Transverse colon (tissue), 4 donors: Measurements from ENCODE around the gene NDST4. TPM values are rescaled to one million over a fixed set of nuclear protein-coding genes. Genes with fewer than 3 reads are reported as not detected.
A peak's percentile ranks its signal among the peaks of the same experiment; 100 is the strongest.

Experiments used
- DNase-seq: peaks from one replicate; pipeline ENCODE4 v3.0.0-alpha.2; 2019
- H3K27ac ChIP-seq, 4 donors: fragments of 200-600 bp; sonication (generic); 2 replicates each; pipeline ENCODE4 v1.5.1; 2016 to 2018; ENCODE audit warnings: inconsistent platforms in 4 of 4
- H3K27me3 ChIP-seq: fragments of 200-600 bp; sonication (generic); 2 replicates; pipeline ENCODE4 v1.5.1; 2017; ENCODE audit warnings: inconsistent platforms
- H3K36me3 ChIP-seq, 4 donors: fragments of 200-600 bp; sonication (generic); 2 replicates each; pipeline ENCODE4 v1.5.1; 2017 to 2019; ENCODE audit warnings: inconsistent platforms in 4 of 4
- H3K4me1 ChIP-seq, 4 donors: fragments of 200-600 bp; sonication (generic); 2 replicates each; pipeline ENCODE4 v1.5.1; 2017 to 2020; ENCODE audit warnings: inconsistent platforms in 4 of 4
- H3K4me3 ChIP-seq, 4 donors: fragments of 200-600 bp; sonication (generic); 1 replicate in 1 of 4; 2 replicates in 3 of 4; pipeline versions ENCODE4 v1.5.1 to v1.6.1; 2017 to 2019; ENCODE audit warnings: inconsistent platforms in 4 of 4
- H3K9me3 ChIP-seq, 2 donors: fragments of 200-600 bp; sonication (generic); 2 replicates each; pipeline ENCODE4 v1.5.1; 2017 to 2019; ENCODE audit warnings: inconsistent platforms in 2 of 2
- CTCF ChIP-seq, 5 experiments: fragments of 200-600 bp in 3 of 5; fragments of 450-650 bp in 2 of 5; sonication (generic) in 3 of 5; IDR thresholded peaks; 1 replicate in 2 of 5; 2 replicates in 3 of 5; pipeline ENCODE4 v1.5.1; 2016 to 2017; ENCODE audit warnings: antibody characterized with exemption in 5 of 5, inconsistent platforms in 3 of 5, mild to moderate bottlenecking in 2 of 5, moderate library complexity in 1 of 5
- EP300 ChIP-seq: sonication (generic); formaldehyde crosslinking; IDR thresholded peaks from one replicate; pipeline ENCODE4 v1.6.1; 2017; ENCODE audit warnings: antibody characterized with exemption, low read depth
- POLR2A ChIP-seq: fragments of 450-650 bp; IDR thresholded peaks from one replicate; pipeline ENCODE4 v1.6.1; 2016; ENCODE audit warnings: antibody characterized with exemption, mild to moderate bottlenecking, moderate library complexity
- POLR2AphosphoS5 ChIP-seq, 3 donors: sonication (generic); formaldehyde crosslinking; IDR thresholded peaks; one replicate each; pipeline ENCODE4 v1.6.1; 2016; ENCODE audit warnings: antibody characterized with exemption in 3 of 3
- WGBS, 2 donors: methylation state at CpG; one replicate each; pipeline ENCODE4 v1.1.5; 2018; ENCODE audit warnings: low coverage in 1 of 2; 5-methylcytosine and 5-hydroxymethylcytosine counted together
- in situ Hi-C, 4 donors: fragments of 200-750 bp; cut with MboI; loops; one replicate each; pipeline versions ENCODE4 v1.15.0 to v1.15.1; 2017; ENCODE audit warnings: low sequenced_read_pairs in 3 of 4, low pct_ligation_motif_present in 1 of 4, low pct_unique_long_range_greater_than_20kb in 1 of 4
- intact Hi-C: fragments of 100-400 bp; cut with DNase I; formaldehyde crosslinking; loops from one replicate; pipeline ENCODE4 v1.15.1; 2023; ENCODE audit warnings: low total_unique reads
- total RNA-seq, 4 donors: library from RNA; depleted of rRNA; stranded (reverse); fragments of >200 nt; gene quantifications; one replicate each; pipeline ENCODE4 v1.1.0, GENCODE V29; 2016

Gene NDST4
- total RNA-seq, 4 donors from 2014 or later, result 0.14 TPM; not detected in 3

GRCh38 chr4:115152965-115153364 lies 39.5 kb upstream of the NDST4 start:
- TF ChIP-seq EP300 (no peak), CTCF (IDR thresholded peaks at IDR 0.05) (no peak), POLR2AphosphoS5 (IDR thresholded peaks at IDR 0.05) (no peak), POLR2A (no peak)
- in situ Hi-C loops (no loop called here), intact Hi-C loops (no loop called here)
- Histone ChIP-seq H3K27me3 (no peaks in the 10 kb centered on the region), H3K4me3 (no peak overlapping the region), H3K9me3 (no peaks in the 10 kb centered on the region), H3K27ac (no peak overlapping the region), H3K4me1 (no peaks in the 10 kb centered on the region), H3K36me3 (no peaks in the 10 kb centered on the region)
- DNase-seq, result no peak

- Histone ChIP-seq H3K9me3 (no peaks in the 10 kb centered on the region), H3K27me3 (no peaks in the 10 kb centered on the region), H3K27ac (no peak overlapping the region), H3K36me3 (no peaks in the 10 kb centered on the region), H3K4me3 (no peak overlapping the region), H3K4me1 (no peaks in the 10 kb centered on the region)
- 74 to 83% methylated on average over 3 of the region's 3 CpGs for WGBS, 2 donors
- TF ChIP-seq POLR2AphosphoS5 (IDR thresholded peaks at IDR 0.05) (no peak), CTCF (IDR thresholded peaks at IDR 0.05) (no peak), EP300 (no peak), POLR2A (no peak)
- in situ Hi-C loops (no loop called here), intact Hi-C loops (no loop called here)
- no peak for DNase-seq
These were observed 38.7 kb upstream of the NDST4 start for GRCh38 chr4:115152081-115152480.

DNA sequence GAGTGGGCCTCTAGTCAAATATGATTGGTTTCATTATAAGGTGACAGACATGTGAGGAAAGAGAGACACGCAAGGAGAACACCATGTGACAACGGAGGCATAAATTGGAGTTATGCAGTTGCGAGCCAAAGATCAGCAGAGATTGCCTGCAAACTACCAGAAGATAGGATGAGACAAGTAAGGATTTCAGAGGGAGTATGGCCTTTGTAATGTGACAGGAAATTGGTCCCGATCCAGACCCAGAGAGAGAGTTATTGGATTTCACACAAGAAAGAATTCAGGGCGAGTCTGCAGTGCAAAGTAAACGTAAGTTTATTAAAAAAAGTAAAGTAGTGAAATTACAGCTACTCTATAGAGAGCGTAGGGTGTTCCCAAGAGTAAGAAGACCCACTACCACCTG lies 35.7 kb upstream of the NDST4 start:
- intact Hi-C loops (loop anchor here (10.0 kb wide), 1 partner anchor 1254 kb away; no protein-coding TSS in a partner anchor), in situ Hi-C loops (no loop called here)
- no peak for TF ChIP-seq POLR2AphosphoS5 (IDR thresholded peaks at IDR 0.05)
- Histone ChIP-seq H3K4me3 (no peak overlapping the region), H3K27me3 (no peaks in the 10 kb centered on the region), H3K27ac (no peak overlapping the region), H3K4me1 (peaks cover 0 to 7% (median 2%) of the 10 kb centered on the region in 4 donors), H3K9me3 (no peaks in the 10 kb centered on the region), H3K36me3 (no peaks in the 10 kb centered on the region)
- DNase-seq, result no peak
- WGBS, 2 donors, result 60 to 71% methylated on average over 7 of the region's 7 CpGs

GRCh38 chr4:115145393-115146160 lies 32.2 kb upstream of the NDST4 start:
- in situ Hi-C loops (no loop called here), intact Hi-C loops (loop anchor here (10.0 kb wide), 1 partner anchor 1251 kb away; no protein-coding TSS in a partner anchor)
- Histone ChIP-seq H3K27ac (peak overlapping the region in 2 of 4 donors; percentile 25 to 31), H3K4me1 (peaks cover 0 to 7% (median 2%) of the 10 kb centered on the region in 4 donors), H3K4me3 (no peak overlapping the region), H3K9me3 (no peaks in the 10 kb centered on the region), H3K36me3 (no peaks in the 10 kb centered on the region), H3K27me3 (no peaks in the 10 kb centered on the region)
- peak; percentile 22 for DNase-seq
- TF ChIP-seq POLR2A (no peak), POLR2AphosphoS5 (IDR thresholded peaks at IDR 0.05) (no peak)
- WGBS, 2 donors, result 23 to 39% methylated on average over 1 to 3 of the region's 3 CpGs

DNA sequence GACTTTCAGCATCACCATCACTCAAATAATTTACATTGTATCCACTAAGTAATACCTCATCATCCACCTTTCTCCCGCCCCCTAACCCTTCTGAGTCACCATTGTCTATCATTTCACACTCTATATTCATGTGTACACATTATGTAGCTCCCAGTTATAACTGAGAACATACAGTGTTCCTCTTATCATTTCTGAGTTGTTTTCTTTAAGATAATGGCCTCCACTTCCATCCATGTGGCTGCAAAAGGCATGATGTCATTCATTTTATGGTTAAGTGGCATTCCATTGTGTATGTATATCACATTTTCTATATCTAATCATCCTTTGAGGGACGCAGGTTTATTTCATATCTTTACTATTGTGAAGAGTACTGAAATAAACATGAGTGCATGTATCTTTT lies 14.6 kb upstream of the NDST4 start:
- 78 to 83% methylated on average over 2 of the region's 2 CpGs for WGBS, 2 donors
- Histone ChIP-seq H3K36me3 (no peaks in the 10 kb centered on the region), H3K27ac (no peak overlapping the region), H3K27me3 (no peaks in the 10 kb centered on the region), H3K4me1 (no peaks in the 10 kb centered on the region), H3K4me3 (no peak overlapping the region), H3K9me3 (no peaks in the 10 kb centered on the region)
- in situ Hi-C loops (no loop called here), intact Hi-C loops (no loop called here)
- TF ChIP-seq POLR2AphosphoS5 (IDR thresholded peaks at IDR 0.05) (no peak), CTCF (IDR thresholded peaks at IDR 0.05) (no peak), EP300 (no peak), POLR2A (no peak)
- DNase-seq, result no peak
